ENCODE results near the gene FAM53A.

DNA sequence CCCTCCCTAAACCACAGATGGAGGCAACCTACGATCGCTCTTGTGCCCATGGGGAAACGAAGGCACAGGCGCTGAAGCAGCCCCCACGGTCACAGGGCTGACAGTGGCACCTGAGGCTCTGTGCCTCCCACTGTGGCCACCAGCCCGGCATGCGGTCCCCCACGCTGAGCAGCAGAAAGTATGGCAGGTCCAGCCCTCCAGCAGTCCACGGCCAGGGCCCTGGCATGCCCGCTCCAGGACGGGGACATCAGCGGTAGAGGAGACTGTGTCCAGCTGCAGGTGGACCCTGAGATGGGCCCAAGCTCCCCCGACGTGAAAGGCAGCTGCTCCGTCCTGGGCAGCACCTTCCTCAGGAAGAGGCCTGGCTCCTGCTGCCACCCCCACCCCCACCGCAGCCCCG, 61.2 kb downstream of the FAM53A start:
- TF ChIP-seq POLR2A (IDR thresholded peaks at IDR 0.05; ENCODE audit: low read length) (no peak), GATA1 (IDR thresholded peaks at IDR 0.05; ENCODE audit: low read depth, low read length) (no peak)

Data from erythroblast (primary cell).